Ascending aorta (tissue), 2 donors: ENCODE data around the gene MAP6. TPM values are rescaled to one million over a fixed set of nuclear protein-coding genes. Genes with fewer than 3 reads are reported as not detected.

Experiments used
- DNase-seq, 2 donors: peaks; one replicate each; pipeline ENCODE4 v3.0.0-alpha.2; 2019; ENCODE audit warnings: low spot score in 2 of 2
- H3K27ac ChIP-seq, 2 donors: fragments of 200-600 bp; sonication (generic); one replicate each; pipeline ENCODE4 v1.5.1; 2016 to 2017; ENCODE audit warnings: mild to moderate bottlenecking in 1 of 2
- H3K27me3 ChIP-seq: fragments of 200-600 bp; sonication (generic); one replicate; pipeline ENCODE4 v1.5.1; 2017
- H3K36me3 ChIP-seq, 2 donors: fragments of 200-600 bp; sonication (generic); one replicate each; pipeline ENCODE4 v1.5.1; 2016
- H3K4me1 ChIP-seq, 2 donors: fragments of 200-600 bp; sonication (generic); one replicate each; pipeline ENCODE4 v1.5.1; 2016 to 2017; ENCODE audit warnings: mild to moderate bottlenecking in 1 of 2
- H3K4me3 ChIP-seq, 2 donors: fragments of 200-600 bp; sonication (generic); one replicate each; pipeline ENCODE4 v1.5.1; 2016 to 2017; ENCODE audit warnings: mild to moderate bottlenecking in 1 of 2
- H3K9me3 ChIP-seq, 2 donors: fragments of 200-600 bp; sonication (generic); one replicate each; pipeline ENCODE4 v1.5.1; 2016
- CTCF ChIP-seq, 3 experiments: fragments of 200-600 bp in 2 of 3; fragments of 450-650 bp in 1 of 3; sonication (generic) in 2 of 3; IDR thresholded peaks; one replicate each; pipeline ENCODE4 v1.5.1; 2016 to 2019; ENCODE audit warnings: antibody characterized with exemption in 3 of 3, mild to moderate bottlenecking in 1 of 3, moderate library complexity in 1 of 3
- intact Hi-C: fragments of 100-400 bp; cut with DNase I; formaldehyde crosslinking; loops from one replicate; pipeline ENCODE4 v1.15.1; 2023
- total RNA-seq: library from RNA; depleted of rRNA; stranded (reverse); fragments of >200 nt; gene quantifications from one replicate; pipeline ENCODE4 v1.1.0, GENCODE V29; 2016

MAP6 gene
- total RNA-seq, 1 donor from 2014 or later, result 15.8 TPM

GRCh38 chr11:75539459-75540334 is 129.1 kb downstream of the MAP6 start:
- no peaks in the 10 kb centered on the region for H3K36me3 ChIP-seq
- intact Hi-C loops, result loop anchor here (10.0 kb wide), 1 partner anchor 225 kb away; the partner anchor contains the start of gene DGAT2
- DNase-seq, result no peak
- no peak overlapping the region for H3K27ac ChIP-seq
- H3K9me3 ChIP-seq, result no peaks in the 10 kb centered on the region
- TF ChIP-seq CTCF (IDR thresholded peaks at IDR 0.05), result no peak
- no peaks in the 10 kb centered on the region for H3K4me1 ChIP-seq
- no peak overlapping the region for H3K4me3 ChIP-seq
- no peaks in the 10 kb centered on the region for H3K27me3 ChIP-seq

- intact Hi-C loops, result no loop called here
- TF ChIP-seq CTCF (IDR thresholded peaks at IDR 0.05), result no peak
Measured at GRCh38 chr11:75538150-75538942, 130.5 kb downstream of the MAP6 start.

GRCh38 chr11:75537740-75538139 is 131.1 kb downstream of the MAP6 start:
- DNase-seq, result no peak
- Histone ChIP-seq H3K9me3 (no peaks in the 10 kb centered on the region), H3K27me3 (no peaks in the 10 kb centered on the region), H3K4me3 (no peak overlapping the region), H3K36me3 (no peaks in the 10 kb centered on the region), H3K27ac (no peak overlapping the region), H3K4me1 (no peaks in the 10 kb centered on the region)
- intact Hi-C loops, result no loop called here
- TF ChIP-seq CTCF (IDR thresholded peaks at IDR 0.05), result no peak

More at GRCh38 chr11:75538150-75538942, 130.5 kb downstream of the MAP6 start:
- H3K36me3 ChIP-seq, result no peaks in the 10 kb centered on the region
- no peak for DNase-seq
- H3K27me3 ChIP-seq, result no peaks in the 10 kb centered on the region
- H3K4me1 ChIP-seq, result no peaks in the 10 kb centered on the region
- no peak overlapping the region for H3K27ac ChIP-seq
- no peak overlapping the region for H3K4me3 ChIP-seq
- no peaks in the 10 kb centered on the region for H3K9me3 ChIP-seq

Other genes starting within 250 kb of the MAP6 start
- not detected for gene KLHL35, start 235.8 kb downstream of the MAP6 start, total RNA-seq
- gene GDPD5, start 143.1 kb downstream of the MAP6 start, total RNA-seq, result 64.6 TPM
- gene SERPINH1, start 106.8 kb downstream of the MAP6 start, total RNA-seq, result 1,290 TPM
- gene MOGAT2, start 48.8 kb upstream of the MAP6 start, total RNA-seq, result not detected
- 26.2 TPM for gene DGAT2, start 99.7 kb upstream of the MAP6 start, total RNA-seq
- 45.2 TPM for gene UVRAG, start 146.2 kb upstream of the MAP6 start, total RNA-seq